Mucosa of stomach (tissue), 1 donor: Measurements from ENCODE around the gene COX5A.

Experiments used
- H3K27me3 ChIP-seq: one replicate; pipeline ENCODE4 v1.7.0; 2013; ENCODE audit warnings: mild to moderate bottlenecking, low read length; ENCODE audit not compliant: control insufficient read depth, insufficient read depth
- H3K36me3 ChIP-seq: one replicate; pipeline ENCODE4 v1.7.0; 2013; ENCODE audit warnings: low read length; ENCODE audit not compliant: control insufficient read depth, insufficient read depth
- H3K4me1 ChIP-seq: one replicate; pipeline ENCODE4 v1.7.0; 2013; ENCODE audit warnings: mild to moderate bottlenecking, low read length; ENCODE audit not compliant: control insufficient read depth, insufficient read depth
- H3K4me3 ChIP-seq: one replicate; pipeline ENCODE4 v1.7.0; 2013; ENCODE audit warnings: low read length
- H3K9ac ChIP-seq: one replicate; pipeline ENCODE4 v1.7.0; 2013; ENCODE audit warnings: mild to moderate bottlenecking, low read length, moderate library complexity
- H3K9me3 ChIP-seq: one replicate; pipeline ENCODE4 v1.7.0; 2013; ENCODE audit warnings: mild to moderate bottlenecking, low read length, moderate library complexity; ENCODE audit not compliant: control insufficient read depth
- donor health status: Pancreatic carcinoma.

The COX5A gene

GRCh38 chr15:74961616-74962015, 23.7 kb upstream of the COX5A start:
- Histone ChIP-seq H3K4me3 (no peak overlapping the region), H3K36me3 (no peaks in the 10 kb centered on the region), H3K4me1 (peaks cover 29% of the 10 kb centered on the region), H3K27me3 (peaks cover 17% of the 10 kb centered on the region), H3K9ac (no peak overlapping the region), H3K9me3 (no peaks in the 10 kb centered on the region)

GRCh38 chr15:74960995-74961588, 23.2 kb upstream of the COX5A start:
- H3K9ac ChIP-seq = no peak overlapping the region

GRCh38 chr15:74960286-74960685, 22.4 kb upstream of the COX5A start:
- Histone ChIP-seq H3K4me3 (no peak overlapping the region), H3K4me1 (peaks cover 38% of the 10 kb centered on the region), H3K9me3 (no peaks in the 10 kb centered on the region), H3K9ac (no peak overlapping the region), H3K36me3 (no peaks in the 10 kb centered on the region), H3K27me3 (peaks cover 19% of the 10 kb centered on the region)

More at GRCh38 chr15:74960995-74961588, 23.2 kb upstream of the COX5A start:
- H3K36me3 ChIP-seq = no peaks in the 10 kb centered on the region
- peaks cover 30% of the 10 kb centered on the region for H3K4me1 ChIP-seq
- no peaks in the 10 kb centered on the region for H3K9me3 ChIP-seq
- H3K27me3 ChIP-seq = peaks cover 17% of the 10 kb centered on the region
- no peak overlapping the region for H3K4me3 ChIP-seq

- Histone ChIP-seq H3K4me1 (peaks cover 46% of the 10 kb centered on the region), H3K27me3 (peaks cover 20% of the 10 kb centered on the region), H3K4me3 (no peak overlapping the region), H3K9me3 (no peaks in the 10 kb centered on the region), H3K9ac (peak overlapping the region; percentile 74), H3K36me3 (no peaks in the 10 kb centered on the region)
Observed at GRCh38 chr15:74959586-74959939, 21.7 kb upstream of the COX5A start.

- H3K9me3 ChIP-seq = no peaks in the 10 kb centered on the region
- no peaks in the 10 kb centered on the region for H3K36me3 ChIP-seq
- peaks cover 20% of the 10 kb centered on the region for H3K27me3 ChIP-seq
- H3K9ac ChIP-seq = peak overlapping the region; percentile 74
- H3K4me1 ChIP-seq = peaks cover 51% of the 10 kb centered on the region
- H3K4me3 ChIP-seq = peak overlapping the region; percentile 85
Observed at GRCh38 chr15:74958908-74959585, 21.2 kb upstream of the COX5A start.

- H3K4me3 ChIP-seq = peak overlapping the region; percentile 85
- peaks cover 20% of the 10 kb centered on the region for H3K27me3 ChIP-seq
- H3K9me3 ChIP-seq = no peaks in the 10 kb centered on the region
- H3K9ac ChIP-seq = peak overlapping the region; percentile 74
- H3K36me3 ChIP-seq = no peaks in the 10 kb centered on the region
- peaks cover 51% of the 10 kb centered on the region for H3K4me1 ChIP-seq
Observed at GRCh38 chr15:74958320-74958907, 20.5 kb upstream of the COX5A start.

- peaks cover 20% of the 10 kb centered on the region for H3K27me3 ChIP-seq
- peaks cover 51% of the 10 kb centered on the region for H3K4me1 ChIP-seq
- peak overlapping the region; percentile 73 for H3K9ac ChIP-seq
- H3K36me3 ChIP-seq = no peaks in the 10 kb centered on the region
- H3K9me3 ChIP-seq = no peaks in the 10 kb centered on the region
- H3K4me3 ChIP-seq = peak overlapping the region; percentile 35
Observed at GRCh38 chr15:74957476-74958035, 19.7 kb upstream of the COX5A start.

- Histone ChIP-seq H3K4me3 (peak within 1 kb of the TSS; percentile 35), H3K27me3 (peaks cover 20% of the 10 kb centered on the region), H3K36me3 (no peaks in the 10 kb centered on the region), H3K9ac (peak within 1 kb of the TSS; percentile 73), H3K9me3 (no peaks in the 10 kb centered on the region), H3K4me1 (peaks cover 51% of the 10 kb centered on the region)
Observed at GRCh38 chr15:74956648-74957475, 19.0 kb upstream of the COX5A start, which contains the start of gene RPP25. Gene RPP25 (minus strand): TSS chr15:74956772. CDS start chr15:74956583, 189 bp downstream.

- H3K4me3 ChIP-seq = peak overlapping the region; percentile 19
- H3K9ac ChIP-seq = peak overlapping the region; percentile 73
- H3K27me3 ChIP-seq = peaks cover 20% of the 10 kb centered on the region
- H3K4me1 ChIP-seq = peaks cover 51% of the 10 kb centered on the region
- no peaks in the 10 kb centered on the region for H3K36me3 ChIP-seq
- H3K9me3 ChIP-seq = no peaks in the 10 kb centered on the region
Observed at GRCh38 chr15:74955796-74956647, 18.1 kb upstream of the COX5A start.

GRCh38 chr15:74955017-74955416, 17.1 kb upstream of the COX5A start:
- Histone ChIP-seq H3K27me3 (peaks cover 17% of the 10 kb centered on the region), H3K9ac (peak overlapping the region; percentile 65), H3K9me3 (no peaks in the 10 kb centered on the region), H3K36me3 (no peaks in the 10 kb centered on the region), H3K4me1 (peaks cover 47% of the 10 kb centered on the region), H3K4me3 (no peak overlapping the region)

- H3K9ac ChIP-seq = no peak overlapping the region
- no peaks in the 10 kb centered on the region for H3K36me3 ChIP-seq
- H3K4me3 ChIP-seq = no peak overlapping the region
- peaks cover 44% of the 10 kb centered on the region for H3K4me1 ChIP-seq
- peaks cover 15% of the 10 kb centered on the region for H3K27me3 ChIP-seq
- no peaks in the 10 kb centered on the region for H3K9me3 ChIP-seq
Observed at GRCh38 chr15:74954515-74954914, 16.6 kb upstream of the COX5A start.
